Measurements from ENCODE around the gene LRP8.

Gene LRP8

DNA sequence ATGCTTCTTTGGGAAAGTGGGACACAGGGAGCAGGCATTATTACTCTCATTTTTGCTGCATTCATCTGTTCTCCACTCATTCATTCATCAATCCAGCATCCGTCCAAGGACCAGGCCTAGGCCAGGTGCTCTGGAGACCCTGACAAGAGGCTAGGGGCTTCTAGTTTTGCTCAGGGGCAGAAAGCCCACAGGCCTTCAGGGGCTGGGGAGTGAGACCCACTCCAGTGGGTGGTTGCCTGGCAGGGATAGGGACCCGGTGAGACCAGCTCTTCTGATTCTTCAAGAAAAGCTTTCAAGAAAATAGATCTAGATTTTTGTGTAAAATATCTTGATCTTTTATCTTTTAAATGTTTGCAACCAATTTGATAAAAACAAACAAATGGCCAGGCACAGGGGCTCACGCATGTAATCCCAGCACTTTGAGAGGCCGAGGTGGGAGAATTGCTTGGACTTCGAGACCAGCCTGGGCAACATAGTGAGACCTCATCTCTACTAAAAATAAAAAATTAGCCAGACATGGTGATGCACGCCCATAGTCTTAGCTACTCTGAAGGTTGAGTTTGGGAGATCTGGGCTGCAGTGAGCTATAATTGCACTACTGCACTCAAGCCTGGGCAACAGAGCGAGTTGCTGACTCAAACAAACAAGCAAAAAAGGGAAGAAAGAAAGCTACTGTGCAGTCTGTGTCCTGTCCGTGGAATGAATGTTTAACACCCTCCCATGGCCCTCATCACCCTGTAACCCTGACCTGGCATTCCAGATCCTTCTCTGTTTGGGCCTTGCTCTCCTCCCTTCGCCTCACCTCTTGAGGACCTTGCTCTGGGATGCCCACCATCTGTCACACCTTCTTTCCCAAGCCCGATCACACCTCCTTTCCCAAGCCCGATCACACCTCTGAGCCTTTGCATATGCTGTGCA is 17.3 kb upstream of the LRP8 start:
- Histone ChIP-seq H3K27ac (no peak overlapping the region), H3K27me3 (peaks cover 0 to 11% of the 10 kb centered on the region in 2 donors), H3K9me3 (no peaks in the 10 kb centered on the region), H3K36me3 (no peaks in the 10 kb centered on the region), H3K4me3 (no peak overlapping the region), H3K4me1 (no peaks in the 10 kb centered on the region)
- DNase-seq: peak in 1 of 2 donors; percentile 27
- intact Hi-C loops (cut with DNase I; ENCODE audit: low total_unique reads): no loop called here
- TF ChIP-seq, protein P1, sequence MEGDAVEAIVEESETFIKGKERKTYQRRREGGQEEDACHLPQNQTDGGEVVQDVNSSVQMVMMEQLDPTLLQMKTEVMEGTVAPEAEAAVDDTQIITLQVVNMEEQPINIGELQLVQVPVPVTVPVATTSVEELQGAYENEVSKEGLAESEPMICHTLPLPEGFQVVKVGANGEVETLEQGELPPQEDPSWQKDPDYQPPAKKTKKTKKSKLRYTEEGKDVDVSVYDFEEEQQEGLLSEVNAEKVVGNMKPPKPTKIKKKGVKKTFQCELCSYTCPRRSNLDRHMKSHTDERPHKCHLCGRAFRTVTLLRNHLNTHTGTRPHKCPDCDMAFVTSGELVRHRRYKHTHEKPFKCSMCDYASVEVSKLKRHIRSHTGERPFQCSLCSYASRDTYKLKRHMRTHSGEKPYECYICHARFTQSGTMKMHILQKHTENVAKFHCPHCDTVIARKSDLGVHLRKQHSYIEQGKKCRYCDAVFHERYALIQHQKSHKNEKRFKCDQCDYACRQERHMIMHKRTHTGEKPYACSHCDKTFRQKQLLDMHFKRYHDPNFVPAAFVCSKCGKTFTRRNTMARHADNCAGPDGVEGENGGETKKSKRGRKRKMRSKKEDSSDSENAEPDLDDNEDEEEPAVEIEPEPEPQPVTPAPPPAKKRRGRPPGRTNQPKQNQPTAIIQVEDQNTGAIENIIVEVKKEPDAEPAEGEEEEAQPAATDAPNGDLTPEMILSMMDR (IDR thresholded peaks at IDR 0.05): no peak

DNA sequence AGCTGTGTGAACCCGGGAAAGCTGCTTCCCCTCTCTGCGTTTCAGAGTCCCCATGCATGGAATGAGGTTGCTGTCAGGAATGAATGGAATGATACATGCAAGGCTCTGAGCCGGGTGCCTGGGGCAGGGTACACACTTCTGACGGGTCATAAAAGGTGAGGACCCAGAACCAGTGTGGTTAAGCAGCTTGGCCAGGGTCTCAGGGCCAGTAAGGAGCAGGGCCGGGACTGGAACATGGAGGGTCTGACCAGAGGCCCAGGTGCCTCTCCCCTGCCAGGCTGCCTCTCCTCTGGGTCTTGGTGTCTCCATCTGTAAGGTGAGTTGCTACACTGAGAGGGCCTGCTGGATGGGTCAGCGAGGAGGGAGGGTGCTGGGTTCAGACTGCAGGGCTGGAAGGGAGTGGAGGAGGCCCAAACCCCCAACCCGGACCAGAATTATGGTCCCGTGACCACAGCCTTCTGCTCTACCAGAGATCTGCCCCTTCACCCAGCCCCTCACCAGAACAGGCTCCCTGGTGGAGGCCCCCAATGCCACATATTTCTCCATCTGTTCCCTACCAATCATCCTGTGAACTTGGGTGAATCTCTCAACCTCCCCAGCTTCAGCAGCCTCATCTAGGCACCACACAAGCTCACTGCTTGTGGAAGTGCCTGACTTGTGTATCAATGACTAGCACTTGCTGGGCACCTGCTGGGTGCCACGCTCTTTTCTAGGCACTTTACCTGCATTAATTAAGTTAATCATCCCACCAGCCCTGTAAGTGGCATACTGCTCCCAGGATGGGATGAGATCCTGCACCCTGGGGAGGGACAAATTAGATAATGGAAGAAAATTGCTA is 16.2 kb upstream of the LRP8 start:
- H3K36me3 ChIP-seq: no peaks in the 10 kb centered on the region
- TF ChIP-seq, protein P1 (IDR thresholded peaks at IDR 0.05): no peak

DNA sequence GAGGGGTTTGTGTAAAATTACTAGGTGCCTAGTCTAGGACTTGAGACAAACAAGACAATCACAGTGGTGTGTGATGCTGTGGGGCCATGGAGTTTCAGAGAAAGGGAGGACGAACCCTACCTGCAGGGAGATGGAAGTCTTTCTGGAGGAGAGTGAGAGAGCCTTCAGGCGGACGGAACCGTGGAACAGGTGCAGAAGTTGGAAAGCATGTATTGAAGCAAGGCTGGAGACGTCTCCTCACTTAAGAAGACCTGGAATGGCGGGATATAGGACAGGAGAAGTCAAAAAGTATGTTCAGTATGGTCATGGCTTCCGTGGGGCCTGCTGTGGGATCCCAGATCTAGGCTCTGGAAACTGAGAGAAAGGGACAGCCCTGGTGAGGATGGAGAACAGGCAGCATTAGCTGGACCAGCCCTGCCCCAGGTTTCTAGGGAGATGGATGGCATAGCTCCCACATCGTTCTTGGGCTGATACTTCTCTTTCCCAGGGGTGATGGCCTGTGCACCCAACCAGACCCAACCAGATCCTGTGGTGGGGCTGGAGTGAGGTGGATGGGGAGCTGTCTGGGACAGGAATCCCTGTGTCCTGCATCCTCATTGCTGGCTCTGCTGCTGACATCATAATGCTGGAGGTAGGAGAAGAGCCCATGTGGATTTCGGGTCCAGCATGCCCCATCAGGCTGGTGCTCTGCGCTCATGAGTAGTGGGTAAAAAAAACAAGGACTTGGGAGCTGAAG is 15.0 kb upstream of the LRP8 start:
- H3K27ac ChIP-seq: no peak overlapping the region
- H3K27me3 ChIP-seq: peaks cover 0 to 14% of the 10 kb centered on the region in 2 donors
- H3K9me3 ChIP-seq: no peaks in the 10 kb centered on the region
- TF ChIP-seq, protein P1 (IDR thresholded peaks at IDR 0.05): no peak
- intact Hi-C loops (cut with DNase I; ENCODE audit: low total_unique reads): no loop called here
- no peaks in the 10 kb centered on the region for H3K4me1 ChIP-seq
- H3K36me3 ChIP-seq: no peaks in the 10 kb centered on the region
- DNase-seq: peak in 1 of 2 donors; percentile 27
- H3K4me3 ChIP-seq: no peak overlapping the region

More for the DNA sequence above, 16.2 kb upstream of the LRP8 start:
- H3K27ac ChIP-seq: no peak overlapping the region
- H3K9me3 ChIP-seq: no peaks in the 10 kb centered on the region
- no peak overlapping the region for H3K4me3 ChIP-seq
- intact Hi-C loops (cut with DNase I; ENCODE audit: low total_unique reads): no loop called here
- no peaks in the 10 kb centered on the region for H3K4me1 ChIP-seq
- DNase-seq: peak in 1 of 2 donors; percentile 31
- H3K27me3 ChIP-seq: peaks cover 0 to 14% of the 10 kb centered on the region in 2 donors

DNA sequence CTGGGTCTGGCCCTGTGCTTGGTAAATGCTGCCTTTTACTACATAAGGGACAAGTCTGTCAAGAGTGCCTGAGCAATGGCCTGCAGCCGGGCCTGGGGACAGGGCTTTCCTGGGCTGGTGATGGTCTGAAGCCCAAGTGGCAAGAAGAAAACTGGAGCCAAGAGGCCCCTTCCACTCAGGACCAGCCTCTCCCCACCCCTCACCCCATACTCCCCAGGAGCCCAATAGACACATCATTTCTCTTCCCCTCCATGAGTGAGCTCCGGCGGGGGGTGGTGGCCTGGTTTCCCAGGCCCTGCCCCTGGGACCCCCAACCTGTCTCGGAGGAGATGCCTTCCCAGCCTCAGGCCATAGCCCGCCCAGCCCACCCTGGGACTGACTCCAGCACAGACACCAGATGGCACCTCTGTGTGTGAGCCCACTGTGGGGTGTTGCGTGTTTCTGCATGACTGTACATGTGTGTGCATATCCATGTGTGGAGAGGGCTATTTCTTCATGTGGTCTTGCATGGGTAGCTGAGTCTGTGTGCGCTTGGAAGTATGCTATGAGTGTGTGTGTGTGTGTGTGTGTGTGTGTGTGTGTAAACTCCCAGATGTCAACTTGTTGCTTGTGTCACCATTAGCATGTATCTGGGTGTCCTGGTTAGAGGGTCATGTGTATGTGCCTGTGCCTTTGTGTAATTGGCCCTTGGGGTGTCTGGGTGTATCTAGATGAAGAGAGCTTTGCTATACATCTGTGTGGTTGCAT is 14.3 kb upstream of the LRP8 start:
- Histone ChIP-seq H3K27ac (no peak overlapping the region), H3K9me3 (no peaks in the 10 kb centered on the region), H3K4me3 (no peak overlapping the region), H3K4me1 (no peaks in the 10 kb centered on the region), H3K36me3 (no peaks in the 10 kb centered on the region), H3K27me3 (peaks cover 0 to 14% of the 10 kb centered on the region in 2 donors)
- peak in 1 of 2 donors; percentile 42 for DNase-seq
- TF ChIP-seq, protein P1 (IDR thresholded peaks at IDR 0.05): no peak
- intact Hi-C loops (cut with DNase I; ENCODE audit: low total_unique reads): no loop called here

DNA sequence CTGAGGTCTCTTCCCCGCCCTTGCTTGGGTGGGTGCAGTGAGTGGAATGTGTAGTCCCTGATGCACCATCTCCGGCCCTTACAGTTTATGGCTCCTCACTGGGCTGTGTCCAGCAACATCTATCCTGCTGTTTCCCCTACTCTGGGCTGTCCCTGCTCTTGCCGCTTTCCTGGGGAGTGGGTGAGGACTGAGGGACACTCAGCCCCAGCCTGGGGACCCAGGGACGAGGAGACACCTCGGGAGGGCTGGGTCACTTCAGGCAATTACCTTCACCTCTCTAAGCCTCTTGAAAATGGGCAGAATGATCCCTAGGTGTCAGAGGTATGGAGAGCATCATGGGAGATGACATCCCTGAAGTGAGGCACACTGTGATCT is 13.6 kb upstream of the LRP8 start:
- Histone ChIP-seq H3K36me3 (no peaks in the 10 kb centered on the region), H3K4me3 (no peak overlapping the region), H3K4me1 (no peaks in the 10 kb centered on the region), H3K9me3 (no peaks in the 10 kb centered on the region), H3K27me3 (peaks cover 0 to 14% of the 10 kb centered on the region in 2 donors), H3K27ac (no peak overlapping the region)
- intact Hi-C loops (cut with DNase I; ENCODE audit: low total_unique reads): no loop called here
- TF ChIP-seq, protein P1 (IDR thresholded peaks at IDR 0.05): no peak
- peak in 1 of 2 donors; percentile 45 for DNase-seq

Measured in tibial artery (tissue), 4 donors.